ENCODE results near the gene SSC5D.

DNA sequence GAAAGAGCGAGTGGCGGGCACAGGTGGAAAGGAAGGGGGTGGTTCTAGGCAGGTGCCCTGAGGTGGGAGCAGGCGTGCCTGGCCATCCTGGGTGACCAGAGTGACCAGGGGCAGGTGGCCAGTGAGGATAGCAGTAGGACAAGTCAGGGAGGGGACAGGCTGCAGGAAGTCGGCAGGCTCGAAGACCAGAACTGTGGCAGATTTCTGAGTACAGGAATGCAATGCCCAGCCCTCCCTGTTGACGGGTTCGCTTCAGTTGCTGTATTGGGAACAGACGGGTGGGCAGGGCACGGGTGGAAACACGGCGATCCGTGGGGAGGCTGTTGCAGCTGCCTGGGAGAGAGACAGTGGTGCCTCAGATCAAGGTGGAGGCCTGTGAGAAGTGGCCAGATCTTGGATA lies 9.9 kb upstream of the SSC5D start:
- TF ChIP-seq, protein P1, sequence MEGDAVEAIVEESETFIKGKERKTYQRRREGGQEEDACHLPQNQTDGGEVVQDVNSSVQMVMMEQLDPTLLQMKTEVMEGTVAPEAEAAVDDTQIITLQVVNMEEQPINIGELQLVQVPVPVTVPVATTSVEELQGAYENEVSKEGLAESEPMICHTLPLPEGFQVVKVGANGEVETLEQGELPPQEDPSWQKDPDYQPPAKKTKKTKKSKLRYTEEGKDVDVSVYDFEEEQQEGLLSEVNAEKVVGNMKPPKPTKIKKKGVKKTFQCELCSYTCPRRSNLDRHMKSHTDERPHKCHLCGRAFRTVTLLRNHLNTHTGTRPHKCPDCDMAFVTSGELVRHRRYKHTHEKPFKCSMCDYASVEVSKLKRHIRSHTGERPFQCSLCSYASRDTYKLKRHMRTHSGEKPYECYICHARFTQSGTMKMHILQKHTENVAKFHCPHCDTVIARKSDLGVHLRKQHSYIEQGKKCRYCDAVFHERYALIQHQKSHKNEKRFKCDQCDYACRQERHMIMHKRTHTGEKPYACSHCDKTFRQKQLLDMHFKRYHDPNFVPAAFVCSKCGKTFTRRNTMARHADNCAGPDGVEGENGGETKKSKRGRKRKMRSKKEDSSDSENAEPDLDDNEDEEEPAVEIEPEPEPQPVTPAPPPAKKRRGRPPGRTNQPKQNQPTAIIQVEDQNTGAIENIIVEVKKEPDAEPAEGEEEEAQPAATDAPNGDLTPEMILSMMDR (conservative IDR thresholded peaks at IDR 0.05; ENCODE audit: low read length): no peak
- TF ChIP-seq EZH2phosphoT487 (IDR thresholded peaks at IDR 0.05; ENCODE audit: borderline replicate concordance, low read depth, low read length): no peak

Data from OCI-LY7 (cell line).